Adrenal gland (tissue), 19 donors: ENCODE data around the gene RAB29. TPM values are rescaled to one million over a fixed set of nuclear protein-coding genes. Genes with fewer than 3 reads are reported as not detected.
"Not testable (repeated sequence)": the region's sequence is repeated elsewhere in the genome, so short reads cannot be mapped to it uniquely, and the experiment has no call there.

Experiments
- DNase-seq, 7 donors: peaks; one replicate each; pipeline ENCODE4 v3.0.0-alpha.2; 2019 to 2020
- H3K27ac ChIP-seq, 5 donors: fragments of 200-600 bp; sonication (generic) in 4 of 5; 1 replicate in 3 of 5; 2 replicates in 2 of 5; pipeline versions ENCODE4 v1.5.1 to v1.8.0; 2016 to 2020; ENCODE audit warnings: mild to moderate bottlenecking in 1 of 5
- H3K27me3 ChIP-seq: fragments of 200-600 bp; 2 replicates; pipeline ENCODE4 v1.8.0; 2021
- H3K36me3 ChIP-seq, 2 donors: fragments of 200-600 bp; replicated peaks in 1 of 2; 1 replicate in 1 of 2; 2 replicates in 1 of 2; pipeline versions ENCODE4 v1.5.1 to v1.8.0; 2018 to 2022
- H3K4me1 ChIP-seq, 2 donors: fragments of 200-600 bp; replicated peaks in 1 of 2; 1 replicate in 1 of 2; 2 replicates in 1 of 2; pipeline versions ENCODE4 v1.5.1 to v1.8.0; 2018 to 2021
- H3K4me3 ChIP-seq, 4 donors: fragments of 200-600 bp; sonication (generic) in 3 of 4; one replicate each; pipeline ENCODE4 v1.5.1; 2016 to 2018
- H3K9me3 ChIP-seq, 3 donors: fragments of 200-600 bp; sonication (generic) in 1 of 3; replicated peaks in 1 of 3; 1 replicate in 2 of 3; 2 replicates in 1 of 3; pipeline versions ENCODE4 v1.5.1 to v1.8.0; 2016 to 2021
- POLR2A ChIP-seq, 2 donors: fragments of 450-650 bp; IDR thresholded peaks; one replicate each; pipeline ENCODE4 v1.6.1; 2017; ENCODE audit warnings: antibody characterized with exemption in 2 of 2, mild to moderate bottlenecking in 2 of 2, moderate library complexity in 1 of 2
- WGBS, 4 donors: extraction: QIAGEN DNeasy Blood & Tissue Kit in 2 of 4; methylation state at CpG; one replicate each; pipeline versions ENCODE4 v1.1.5 to v1.1.7; 2013 to 2017; 5-methylcytosine and 5-hydroxymethylcytosine counted together
- intact Hi-C, 2 donors: fragments of 100-400 bp; cut with DNase I; formaldehyde crosslinking; loops; one replicate each; pipeline versions ENCODE4 v1.14.1 to v1.15.0; 2022 to 2023
- long read RNA-seq, 10 donors: library from polyadenylated mRNA in 3 of 10; unstranded in 2 of 10; stranded (forward) in 1 of 10; transcript quantifications; one replicate each; pipeline ENCODE4 v2.0.0 and lab custom pipeline, GENCODE V29; 2021 to 2026
- polyA plus RNA-seq, 3 donors: library from polyadenylated mRNA; stranded (reverse); fragments of 200-250 nt in 2 of 3; fragments of 350-450 nt in 1 of 3; fragmentation: Illumina TruSeq in 1 of 3; extraction: RNeasy Lipid Tissue Mini Kit (QIAGEN cat#74804) in 1 of 3; gene quantifications; one replicate each; pipeline ENCODE4 v1.2.3, GENCODE V29; 2013 to 2014
- total RNA-seq, 9 donors: library from RNA; depleted of rRNA in 4 of 9; stranded (reverse); fragments of >200 nt in 4 of 9; fragments of 120-200 nt in 1 of 9; fragmentation: NEBNext Ultra II Directional in 1 of 9; extraction: Animal tissue kit (Norgen Biotek cat#: 25700) in 1 of 9; gene quantifications; one replicate each; pipeline versions ENCODE4 v1.1.0 to v1.2.4, GENCODE V29; 2013 to 2023
- TF ChIP-seq, protein P1 (sequence below), 6 experiments: fragments of 450-650 bp in 4 of 6; fragments of 200-600 bp in 2 of 6; sonication (generic) in 1 of 6; IDR thresholded peaks; 1 replicate in 5 of 6; 2 replicates in 1 of 6; pipeline versions ENCODE4 v1.5.1 to v1.8.0; 2016 to 2021; ENCODE audit warnings: antibody characterized with exemption in 6 of 6, mild to moderate bottlenecking in 2 of 6, moderate library complexity in 1 of 6
- donor health status: healthy with polysubstance abuse.
- donor health status: Bipolar disorder and iron deficiency.
- donor health status: DM: yes; HTN: yes; CAD: no.
- donor health status: DM: no; HTN: no; CAD: no.
- donor health status: DM: no; HTN: no; CAD: no.
- donor health status: DM: yes; HTN: yes; CAD: no.

Gene RAB29
- 10 to 100 TPM in 8 of 9 donors, 1 to 10 TPM in 1; 9.6 to 52.2 (median 28.5) TPM for total RNA-seq
- 10 to 100 TPM in 2 of 3 donors, 1 to 10 TPM in 1; 4.2 to 16.2 (median 15.9) TPM for polyA plus RNA-seq
- long read RNA-seq, donor 1, partial matches to known transcripts: 0 of 3 reads
- long read RNA-seq, donor 1, other reads (novel, unspliced or antisense): 0 of 3 reads
- long read RNA-seq, donor 2, partial matches to known transcripts: 0 of 3 reads
- long read RNA-seq, donor 2, other reads (novel, unspliced or antisense): 0 of 3 reads
- long read RNA-seq, donor 3, partial matches to known transcripts: 0 of 2 reads
- long read RNA-seq, donor 3, other reads (novel, unspliced or antisense): 0 of 2 reads
- long read RNA-seq, donor 4, transcript RAB29-203 (5 exons, 1,157 nt): major isoform, 7 of 27 reads
- long read RNA-seq, donor 4, partial matches to known transcripts: 1 of 27 reads
- long read RNA-seq, donor 4, other reads (novel, unspliced or antisense): 14 of 27 reads
- long read RNA-seq, donor 5, transcript RAB29-201 (6 exons, 1,723 nt): minor isoform, 13 of 82 reads
- long read RNA-seq, donor 5, transcript RAB29-203 (5 exons, 1,157 nt): major isoform, 21 of 82 reads
- long read RNA-seq, donor 5, transcript RAB29-202 (6 exons, 3,272 nt): minor isoform, 6 of 82 reads
- long read RNA-seq, donor 5, partial matches to known transcripts: 2 of 82 reads
- long read RNA-seq, donor 5, other reads (novel, unspliced or antisense): 37 of 82 reads
- long read RNA-seq, donor 6, partial matches to known transcripts: 0 of 14 reads
- long read RNA-seq, donor 6, other reads (novel, unspliced or antisense): 5 of 14 reads
- long read RNA-seq, donor 7, partial matches to known transcripts: 0 of 1 reads
- long read RNA-seq, donor 7, other reads (novel, unspliced or antisense): 0 of 1 reads
- long read RNA-seq, donor 8, partial matches to known transcripts: 0 of 3 reads
- long read RNA-seq, donor 8, other reads (novel, unspliced or antisense): 0 of 3 reads
- long read RNA-seq, donor 9, partial matches to known transcripts: 0 of 1 reads
- long read RNA-seq, donor 9, other reads (novel, unspliced or antisense): 0 of 1 reads
- long read RNA-seq, donor 10, partial matches to known transcripts: 0 of 2 reads
- long read RNA-seq, donor 10, other reads (novel, unspliced or antisense): 0 of 2 reads

DNA sequence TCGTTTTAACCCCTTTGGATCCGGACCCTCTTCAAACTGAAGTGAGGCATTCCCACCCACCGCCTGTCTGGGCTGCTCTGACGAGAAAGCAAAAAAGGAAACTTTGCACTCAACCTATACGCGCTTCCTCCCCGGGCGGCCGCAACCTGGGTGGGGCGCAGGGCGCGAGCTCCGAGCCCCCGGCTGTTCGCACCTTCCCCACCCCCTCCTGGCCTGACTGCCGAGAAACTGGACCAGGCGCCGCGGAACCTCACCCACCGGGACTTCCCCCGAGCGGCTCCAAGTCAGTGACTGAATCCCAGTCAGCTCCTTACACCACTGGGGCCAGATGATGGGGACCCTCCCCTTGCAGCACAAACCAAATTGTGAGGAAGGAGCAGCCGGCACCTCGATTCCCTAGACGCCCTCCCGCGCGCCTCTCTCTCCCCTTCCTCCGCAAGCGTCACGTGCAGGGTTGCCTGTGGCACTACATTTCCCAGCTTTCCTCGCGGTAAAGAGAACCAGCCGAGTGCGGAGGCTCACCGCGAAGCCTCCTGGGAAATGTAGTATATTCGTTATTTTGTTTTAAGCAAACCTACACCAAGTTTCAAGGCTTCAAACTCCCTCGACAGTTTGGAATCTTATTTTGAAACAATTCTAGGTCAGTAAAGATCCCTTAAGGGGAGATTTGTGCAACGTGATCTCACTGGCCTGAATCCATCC, at the start of gene RAB29:
Gene RAB29, minus strand, starts transcription at position 468 of the 702 bp plus-strand sequence. CDS start 526 bp downstream, outside the sequence.
- WGBS, 4 donors: 0 to 1% (median 1%) methylated on average over 18 to 40 of the region's 40 CpGs
- Histone ChIP-seq H3K9me3 (no peaks in the 10 kb centered on the region), H3K27ac (peak within 1 kb of the TSS in 3 of 5 donors; percentile 19 to 75 (median 36)), H3K27me3 (no peaks in the 10 kb centered on the region), H3K4me1 (peaks cover 0 to 11% of the 10 kb centered on the region in 2 donors), H3K36me3 (peaks cover 0 to 5% of the 10 kb centered on the region in 2 donors), H3K4me3 (peak within 1 kb of the TSS; percentile 21 to 87 (median 61))
- TF ChIP-seq, protein P1, sequence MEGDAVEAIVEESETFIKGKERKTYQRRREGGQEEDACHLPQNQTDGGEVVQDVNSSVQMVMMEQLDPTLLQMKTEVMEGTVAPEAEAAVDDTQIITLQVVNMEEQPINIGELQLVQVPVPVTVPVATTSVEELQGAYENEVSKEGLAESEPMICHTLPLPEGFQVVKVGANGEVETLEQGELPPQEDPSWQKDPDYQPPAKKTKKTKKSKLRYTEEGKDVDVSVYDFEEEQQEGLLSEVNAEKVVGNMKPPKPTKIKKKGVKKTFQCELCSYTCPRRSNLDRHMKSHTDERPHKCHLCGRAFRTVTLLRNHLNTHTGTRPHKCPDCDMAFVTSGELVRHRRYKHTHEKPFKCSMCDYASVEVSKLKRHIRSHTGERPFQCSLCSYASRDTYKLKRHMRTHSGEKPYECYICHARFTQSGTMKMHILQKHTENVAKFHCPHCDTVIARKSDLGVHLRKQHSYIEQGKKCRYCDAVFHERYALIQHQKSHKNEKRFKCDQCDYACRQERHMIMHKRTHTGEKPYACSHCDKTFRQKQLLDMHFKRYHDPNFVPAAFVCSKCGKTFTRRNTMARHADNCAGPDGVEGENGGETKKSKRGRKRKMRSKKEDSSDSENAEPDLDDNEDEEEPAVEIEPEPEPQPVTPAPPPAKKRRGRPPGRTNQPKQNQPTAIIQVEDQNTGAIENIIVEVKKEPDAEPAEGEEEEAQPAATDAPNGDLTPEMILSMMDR (IDR thresholded peaks at IDR 0.05): peak in 1 of 6 experiments; percentile 5
- peak in 1 of 2 donors; percentile 27 for TF ChIP-seq POLR2A (IDR thresholded peaks at IDR 0.05)
- DNase-seq: peak; percentile 75 to 90 (median 83)
- intact Hi-C loops: no loop called here

DNA sequence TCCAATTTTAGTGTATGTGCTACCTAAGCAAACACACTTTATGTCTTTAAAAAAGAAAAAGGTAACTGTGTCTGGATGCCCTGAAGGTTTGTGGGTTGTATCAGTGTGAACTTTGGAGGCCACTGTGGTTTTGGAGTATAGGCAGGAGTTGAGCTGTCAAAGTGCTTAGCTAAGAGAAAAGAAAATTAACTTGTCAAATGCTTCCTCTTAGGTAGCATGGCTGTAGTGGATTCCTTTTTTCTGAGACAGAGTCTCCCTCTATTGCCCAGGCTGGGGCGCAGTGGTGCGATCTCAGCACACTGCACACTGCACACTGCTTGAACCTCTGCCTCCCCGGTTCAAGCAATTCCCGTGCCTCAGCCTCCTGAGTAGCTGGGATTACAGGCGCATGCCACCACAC, 48.9 kb upstream of the RAB29 start:
- intact Hi-C loops: no loop called here
- WGBS, 4 donors: 94 to 100% (median 96%) methylated on average over 4 to 5 of the region's 5 CpGs
- Histone ChIP-seq H3K36me3 (no peaks in the 10 kb centered on the region), H3K27ac (no peak overlapping the region), H3K27me3 (no peaks in the 10 kb centered on the region), H3K9me3 (no peaks in the 10 kb centered on the region), H3K4me3 (no peak overlapping the region), H3K4me1 (no peaks in the 10 kb centered on the region)
- no peak for DNase-seq
- TF ChIP-seq POLR2A (IDR thresholded peaks at IDR 0.05): no peak
- TF ChIP-seq, protein P1 (IDR thresholded peaks at IDR 0.05): no peak

- H3K4me1 ChIP-seq, intact Hi-C loops, H3K4me3 ChIP-seq, DNase-seq, H3K27me3 ChIP-seq, H3K9me3 ChIP-seq, H3K27ac ChIP-seq, H3K36me3 ChIP-seq: not testable (repeated sequence)
- 90 to 95% (median 94%) methylated on average over 2 of the region's 2 CpGs for whole genome bisulfite sequencing, 4 donors
These were observed 48.0 kb upstream of the RAB29 start for GRCh38 chr1:205823260-205823659.

- Histone ChIP-seq H3K9me3 (no peaks in the 10 kb centered on the region), H3K4me1 (no peaks in the 10 kb centered on the region), H3K27ac (no peak overlapping the region), H3K36me3 (no peaks in the 10 kb centered on the region), H3K4me3 (no peak overlapping the region), H3K27me3 (no peaks in the 10 kb centered on the region)
- intact Hi-C loops: no loop called here
- DNase-seq: no peak
- 93 to 98% (median 96%) methylated on average over 2 of the region's 2 CpGs for WGBS, 4 donors
- TF ChIP-seq, protein P1 (IDR thresholded peaks at IDR 0.05): no peak
- no peak for TF ChIP-seq POLR2A (IDR thresholded peaks at IDR 0.05)
These were observed 47.1 kb upstream of the RAB29 start for GRCh38 chr1:205822397-205822796.
